ENCODE data around the gene ILDR2.

Gene ILDR2

DNA sequence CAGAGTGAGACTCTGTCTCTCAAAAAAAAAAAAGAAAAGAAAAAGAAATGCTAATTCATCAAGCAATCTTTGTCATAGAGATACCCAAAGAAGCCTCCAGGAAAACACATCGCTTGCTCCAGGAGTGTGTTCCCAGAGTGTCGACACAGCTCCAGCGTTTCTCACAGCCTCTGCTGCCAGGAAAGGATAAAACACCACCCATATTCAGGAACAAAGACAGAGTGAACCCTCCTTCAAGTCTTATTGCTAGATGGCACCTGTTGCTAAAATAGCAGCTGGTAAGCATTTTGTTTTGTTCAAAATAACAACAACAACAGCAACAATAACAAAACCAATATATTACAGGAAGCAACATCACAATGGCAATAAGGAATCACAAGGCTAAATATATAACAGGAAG lies 3.1 kb downstream of the ILDR2 start:
- no peak overlapping the region for H3K4me3 ChIP-seq (ENCODE audit: low read depth, low read length)

DNA sequence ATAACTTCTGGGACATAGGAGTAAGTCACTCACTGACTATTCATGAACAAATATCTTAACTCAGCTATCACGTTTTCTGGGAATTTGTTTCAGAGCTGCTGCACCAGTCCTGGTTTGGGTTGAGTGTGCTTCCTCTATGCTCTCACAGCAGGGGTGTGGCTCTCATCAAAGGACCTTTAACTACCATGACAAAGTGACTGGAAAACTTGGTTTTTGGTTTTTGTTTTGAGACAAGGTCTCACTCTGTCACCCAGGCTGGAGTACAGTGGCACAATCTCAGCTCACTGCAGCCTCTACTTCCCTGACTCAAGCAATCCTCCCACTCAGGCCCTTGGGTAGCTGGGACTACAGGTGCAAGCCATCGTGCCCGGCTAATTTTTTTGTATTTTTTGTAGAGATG lies 4.1 kb downstream of the ILDR2 start:
- H3K4me3 ChIP-seq (ENCODE audit: low read depth, low read length) = no peak overlapping the region

DNA sequence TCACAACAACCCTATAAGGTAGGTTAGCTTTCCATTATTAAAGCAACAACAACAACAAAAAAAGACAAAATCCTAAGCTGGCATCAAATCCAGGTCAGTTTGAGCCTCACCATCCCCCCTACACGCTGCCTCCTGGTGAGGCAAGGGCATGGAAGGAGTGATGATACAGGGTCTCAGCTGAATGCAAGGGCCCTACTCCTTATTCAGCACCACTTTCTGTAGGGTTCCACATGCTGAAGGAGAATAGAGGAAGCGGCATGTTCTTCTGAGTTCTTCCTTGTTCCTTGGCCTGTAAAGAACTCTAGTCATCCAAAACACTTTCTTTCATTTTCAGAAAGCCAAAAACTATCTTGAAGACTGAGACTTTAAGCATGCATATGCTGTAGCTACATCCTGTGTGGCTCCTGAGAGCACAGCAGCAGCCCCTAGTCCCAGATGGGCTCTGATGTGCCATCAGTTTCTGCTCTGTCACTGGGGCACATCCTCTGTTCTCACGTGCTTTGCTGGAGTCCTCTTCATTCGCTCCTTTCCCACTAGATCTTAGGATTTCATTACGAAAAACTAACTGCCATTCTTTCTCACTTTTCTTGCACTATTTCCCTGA lies 6.2 kb downstream of the ILDR2 start:
- H3K4me3 ChIP-seq (ENCODE audit: low read depth, low read length) = no peak overlapping the region

DNA sequence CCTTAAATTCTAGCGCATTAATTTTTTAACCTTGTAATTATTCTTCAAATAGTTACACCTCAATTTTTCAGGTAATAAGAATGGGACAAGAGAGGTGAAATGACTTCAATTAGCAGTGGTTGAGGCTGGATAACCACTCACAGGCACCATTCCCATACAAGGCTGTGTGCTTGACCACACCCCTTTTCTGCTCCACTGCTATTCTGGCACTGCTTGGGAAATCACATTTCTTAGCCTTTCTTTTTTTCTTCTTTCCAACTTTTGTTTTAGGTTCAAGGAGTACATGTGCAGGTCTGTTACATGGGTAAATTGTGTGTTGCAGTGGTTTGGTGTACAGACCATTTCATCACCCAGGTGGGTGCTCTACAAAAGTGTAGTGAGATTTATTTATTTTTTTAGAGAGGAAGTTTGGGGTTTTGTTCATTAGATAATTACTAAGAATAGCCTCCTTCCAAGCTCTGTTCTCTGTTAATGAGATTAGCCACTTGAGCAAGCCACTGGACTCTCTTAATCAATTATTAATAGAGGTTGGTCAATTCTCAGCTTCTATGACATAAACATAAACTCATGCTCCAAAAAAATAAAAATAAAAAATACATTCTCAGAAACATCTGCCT lies 14.4 kb downstream of the ILDR2 start:
- H3K4me3 ChIP-seq (ENCODE audit: low read depth, low read length) = no peak overlapping the region

DNA sequence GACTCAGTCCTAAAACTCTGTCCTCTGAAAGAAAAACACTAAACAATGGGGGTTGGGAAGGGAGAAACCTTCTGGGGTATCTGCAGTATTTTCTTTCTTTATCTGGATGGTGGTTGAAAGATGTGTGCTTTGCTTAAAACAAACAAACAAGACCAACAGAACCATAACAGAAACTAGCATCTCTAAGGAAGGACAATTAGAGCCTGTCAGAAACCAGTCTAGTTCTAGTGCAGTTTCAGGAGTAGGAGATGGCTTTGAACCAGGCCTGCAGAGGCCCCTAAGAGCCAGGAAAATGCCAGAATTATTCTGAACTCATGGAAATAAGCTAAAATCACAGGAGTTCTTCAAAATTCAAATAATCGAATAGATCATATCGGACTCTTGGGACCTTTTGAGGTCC lies 18.5 kb downstream of the ILDR2 start:
- H3K4me3 ChIP-seq (ENCODE audit: low read depth, low read length) = no peak overlapping the region

DNA sequence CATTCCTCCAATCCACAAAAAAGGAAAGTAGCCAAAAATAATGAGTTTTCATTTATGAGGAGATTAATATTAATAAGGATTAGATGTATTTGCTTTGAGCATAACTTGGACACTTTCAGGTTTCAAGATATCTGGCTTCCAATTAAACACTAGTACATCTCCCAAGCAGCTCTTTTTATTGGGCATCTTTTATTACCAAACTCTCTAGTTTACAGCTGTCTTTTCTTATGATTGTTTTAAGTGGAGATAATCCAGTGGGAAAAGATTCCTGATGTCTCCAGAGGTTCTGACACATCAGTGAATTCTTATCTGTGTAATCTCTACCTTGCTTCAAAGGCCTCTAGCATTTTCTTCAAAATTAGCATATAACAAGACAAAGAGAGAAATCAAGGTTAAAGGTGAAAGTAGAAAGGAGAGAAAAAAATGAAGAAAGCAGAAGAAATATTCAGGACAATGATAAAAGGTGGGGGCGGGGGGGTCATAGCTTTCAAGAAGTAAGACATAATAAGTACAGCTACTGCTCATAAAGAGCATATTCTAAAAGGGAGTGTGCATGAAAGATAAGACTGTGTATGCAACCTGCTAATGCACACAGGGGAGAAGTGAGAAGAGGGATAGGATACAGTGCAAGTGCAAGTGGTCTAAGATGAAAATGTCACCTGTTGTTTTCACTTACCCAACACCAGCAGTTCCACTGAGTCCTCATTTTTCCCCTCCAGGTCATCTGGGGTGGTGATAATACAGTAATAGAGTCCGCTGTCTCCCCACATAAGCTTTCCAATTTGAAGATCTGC lies 19.1 kb downstream of the ILDR2 start:
- H3K4me3 ChIP-seq (ENCODE audit: low read depth, low read length) = no peak overlapping the region

DNA sequence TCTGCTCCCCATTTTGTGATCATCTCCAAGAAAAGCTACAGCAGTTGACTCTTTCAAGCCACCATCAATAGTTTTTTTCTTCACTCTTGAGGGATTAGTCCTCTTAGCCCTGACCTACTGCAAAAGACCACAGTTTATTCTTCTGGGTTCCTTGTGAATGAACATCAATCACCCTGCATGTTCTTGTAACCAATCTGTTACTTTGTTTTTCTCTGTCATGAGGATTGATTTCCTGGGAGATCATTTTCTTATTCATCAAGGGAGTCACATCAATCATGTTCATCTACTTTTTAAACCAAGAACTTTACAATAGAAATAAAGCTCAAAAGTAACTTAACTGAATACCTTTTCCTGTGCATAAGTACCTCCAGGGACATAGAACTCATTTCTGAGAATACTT lies 21.8 kb downstream of the ILDR2 start:
- H3K4me3 ChIP-seq (ENCODE audit: low read depth, low read length) = no peak overlapping the region

DNA sequence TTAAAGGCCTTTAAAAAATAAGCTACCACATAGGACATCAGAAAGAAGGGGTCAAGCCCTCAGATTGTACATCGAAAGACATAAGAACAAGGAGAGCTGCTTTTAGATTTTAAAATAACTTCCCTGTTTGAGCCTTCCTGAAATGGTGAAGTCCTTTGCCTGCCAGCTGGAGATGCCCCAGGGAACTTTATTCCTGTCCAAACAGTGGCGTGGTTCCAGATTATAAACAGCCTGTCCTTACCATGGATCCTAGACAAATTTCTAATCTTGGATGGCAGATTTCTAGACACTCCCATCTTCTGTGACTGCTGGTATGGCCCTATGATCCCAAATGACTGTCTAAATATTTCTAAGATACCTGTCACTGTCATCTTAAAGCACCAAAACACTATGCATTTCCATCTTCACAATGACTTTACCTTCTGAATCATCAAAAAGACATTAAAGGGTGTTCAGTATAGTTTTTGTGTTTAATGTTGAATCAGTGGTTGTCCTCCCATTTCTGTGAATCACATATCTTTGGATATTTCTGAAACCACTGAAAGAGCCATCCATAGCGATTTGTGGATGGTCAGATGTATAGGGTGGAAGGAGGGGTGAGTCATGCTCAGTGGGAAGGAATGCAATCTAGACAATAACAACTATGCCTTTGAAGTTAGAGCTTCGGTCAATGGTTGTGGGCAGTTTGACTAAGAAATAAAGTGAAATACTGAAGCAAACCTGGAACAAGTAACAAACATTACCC lies 23.2 kb downstream of the ILDR2 start:
- H3K4me3 ChIP-seq (ENCODE audit: low read depth, low read length) = no peak overlapping the region

DNA sequence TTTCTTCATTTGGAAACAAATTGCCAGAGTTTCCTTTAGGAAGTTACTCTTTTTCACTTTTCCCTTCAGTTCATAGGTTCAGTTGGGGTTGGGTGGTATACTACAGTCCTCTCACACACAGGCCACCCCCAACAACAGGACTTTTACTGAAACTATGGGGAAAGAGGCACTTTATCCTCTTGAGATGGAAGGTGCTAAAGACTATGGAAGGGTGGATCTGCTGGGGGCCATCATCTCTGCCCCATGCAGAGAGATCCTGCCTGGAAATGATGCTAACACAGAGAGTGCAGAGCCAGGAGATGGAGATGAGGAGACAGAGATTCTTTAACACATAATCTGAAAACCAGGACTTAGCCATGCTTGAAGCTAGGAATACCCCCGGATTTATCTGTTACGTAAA lies 24.3 kb downstream of the ILDR2 start:
- H3K4me3 ChIP-seq (ENCODE audit: low read depth, low read length) = no peak overlapping the region

- no peak overlapping the region for H3K4me3 ChIP-seq (ENCODE audit: low read depth, low read length)
Observed at GRCh38 chr1:166950156-166950555, 25.2 kb downstream of the ILDR2 start.

GRCh38 chr1:166948856-166949350 lies 26.4 kb downstream of the ILDR2 start:
- H3K4me3 ChIP-seq (ENCODE audit: low read depth, low read length) = no peak overlapping the region

DNA sequence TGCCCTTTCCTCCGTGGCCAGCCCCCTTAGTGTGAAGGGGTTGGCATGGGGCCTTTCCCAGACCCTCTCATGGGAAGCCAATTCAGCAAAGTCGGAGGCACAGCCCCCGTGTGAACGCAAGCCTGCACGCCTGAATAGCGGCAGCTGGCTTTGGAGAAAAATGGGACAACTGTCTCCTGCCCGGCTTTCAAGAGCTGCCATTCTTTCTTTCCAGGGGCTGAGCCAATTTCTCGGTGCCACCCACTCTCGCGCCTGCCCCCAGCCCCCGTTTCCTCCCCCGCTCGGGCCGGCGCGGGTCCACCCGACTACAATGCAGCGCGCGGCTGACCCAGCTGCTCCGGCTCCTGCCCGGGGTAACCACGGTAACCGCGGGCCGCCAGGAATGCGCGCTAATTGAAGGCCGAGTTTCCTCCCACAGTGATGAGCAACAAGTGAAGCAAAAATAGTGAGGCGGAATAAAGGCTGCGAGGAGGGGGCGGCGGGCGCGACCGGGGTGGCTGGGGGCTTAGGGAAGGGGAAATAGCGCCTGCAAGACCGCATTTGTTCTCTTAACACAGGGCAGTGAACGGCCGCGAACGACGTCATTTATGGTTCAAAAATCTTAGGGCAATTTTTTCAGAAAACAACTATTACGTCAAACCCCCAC lies 27.8 kb downstream of the ILDR2 start:
- peak overlapping the region; percentile 33 for H3K4me3 ChIP-seq (ENCODE audit: low read depth, low read length)

DNA sequence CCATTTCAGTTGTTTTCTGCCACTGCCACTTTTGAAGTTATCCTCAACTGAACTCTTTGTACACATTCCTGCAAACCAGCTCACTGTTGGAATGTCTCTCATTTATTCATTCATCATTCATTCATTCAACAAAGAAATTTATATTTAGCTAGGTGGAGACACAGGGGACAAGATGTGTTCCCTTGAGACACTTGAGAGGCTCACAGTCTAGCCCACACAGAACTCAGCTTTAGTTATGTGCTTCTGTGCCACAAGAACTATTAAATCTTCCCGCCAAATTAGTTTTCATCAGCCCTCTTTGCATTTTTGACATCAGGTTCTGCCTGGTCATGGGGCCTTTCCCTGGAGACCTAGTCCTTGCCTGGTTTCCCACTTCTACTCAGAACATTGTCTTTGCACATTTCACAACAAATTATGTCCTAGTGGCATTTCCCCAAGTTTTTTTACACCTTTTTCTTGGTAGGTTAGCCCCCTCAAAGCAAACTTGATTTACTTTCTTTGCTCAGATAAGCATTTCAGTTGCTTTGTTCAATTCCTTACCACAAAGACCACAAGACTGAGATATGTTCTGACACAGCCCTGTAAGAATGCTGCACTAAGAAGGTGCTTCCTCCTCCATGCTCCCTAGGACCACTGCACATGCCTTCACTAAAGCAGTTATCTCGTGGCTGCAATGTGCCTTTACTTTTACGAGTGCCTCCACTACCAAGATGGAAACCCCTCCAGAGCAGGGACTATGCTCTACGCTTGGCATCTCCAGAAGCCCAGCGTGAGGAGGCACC lies 31.0 kb downstream of the ILDR2 start:
- H3K4me3 ChIP-seq (ENCODE audit: low read depth, low read length) = no peak overlapping the region

DNA sequence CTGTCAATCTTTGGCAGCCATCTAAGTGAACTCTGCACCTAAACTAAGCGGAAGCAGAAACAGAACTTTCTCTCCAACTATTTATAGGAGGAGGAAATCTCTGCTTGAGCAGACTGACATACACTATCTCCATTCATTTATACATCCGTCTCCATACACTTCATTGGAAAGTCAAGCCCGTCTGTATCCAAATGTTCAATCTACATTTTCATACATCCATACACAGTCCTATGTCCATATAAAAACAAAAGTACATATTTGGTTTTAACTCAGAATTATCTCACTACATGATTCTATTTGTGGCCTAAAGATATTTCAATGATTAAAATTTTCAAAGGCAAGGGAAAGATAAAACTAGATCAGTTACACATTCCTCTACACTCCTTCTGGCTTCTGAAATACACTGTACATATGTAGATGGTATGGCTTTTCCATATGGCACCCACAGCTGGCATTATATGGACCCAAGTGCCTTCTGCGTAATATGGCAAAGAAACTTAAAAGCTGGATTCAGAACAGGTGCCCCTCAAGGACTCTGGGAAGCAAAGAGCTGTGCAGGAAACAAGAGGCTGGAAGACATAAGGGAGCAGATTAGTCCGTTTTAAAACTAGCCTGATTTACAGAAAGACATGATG lies 35.5 kb downstream of the ILDR2 start:
- H3K4me3 ChIP-seq (ENCODE audit: low read depth, low read length) = no peak overlapping the region

DNA sequence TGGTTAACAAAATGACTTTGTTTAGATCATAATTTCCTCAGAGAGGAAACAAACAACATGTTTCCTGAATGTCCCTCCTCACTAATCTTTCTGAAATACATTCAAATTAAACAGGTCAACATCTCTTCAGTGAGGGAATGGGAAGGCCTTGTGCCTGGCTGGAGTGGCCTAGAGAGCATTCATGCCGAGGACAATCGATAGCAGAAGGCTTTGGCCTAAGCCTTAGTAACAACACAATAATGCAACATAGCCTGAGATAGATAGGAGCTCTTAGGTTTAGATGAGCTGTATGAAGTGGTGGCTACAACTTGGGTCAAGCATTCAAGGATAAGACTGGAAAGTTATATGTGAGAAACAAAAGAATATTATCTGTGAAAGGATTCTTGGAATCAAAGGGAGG lies 37.4 kb downstream of the ILDR2 start:
- H3K4me3 ChIP-seq (ENCODE audit: low read depth, low read length) = no peak overlapping the region

GRCh38 chr1:166937329-166937728 lies 38.0 kb downstream of the ILDR2 start:
- H3K4me3 ChIP-seq (ENCODE audit: low read depth, low read length) = no peak overlapping the region

- H3K4me3 ChIP-seq (ENCODE audit: low read depth, low read length) = no peak overlapping the region
Observed at GRCh38 chr1:166933633-166934032, 41.7 kb downstream of the ILDR2 start.

- H3K4me3 ChIP-seq (ENCODE audit: low read depth, low read length) = no peak overlapping the region
Observed at GRCh38 chr1:166933140-166933539, 42.2 kb downstream of the ILDR2 start.

DNA sequence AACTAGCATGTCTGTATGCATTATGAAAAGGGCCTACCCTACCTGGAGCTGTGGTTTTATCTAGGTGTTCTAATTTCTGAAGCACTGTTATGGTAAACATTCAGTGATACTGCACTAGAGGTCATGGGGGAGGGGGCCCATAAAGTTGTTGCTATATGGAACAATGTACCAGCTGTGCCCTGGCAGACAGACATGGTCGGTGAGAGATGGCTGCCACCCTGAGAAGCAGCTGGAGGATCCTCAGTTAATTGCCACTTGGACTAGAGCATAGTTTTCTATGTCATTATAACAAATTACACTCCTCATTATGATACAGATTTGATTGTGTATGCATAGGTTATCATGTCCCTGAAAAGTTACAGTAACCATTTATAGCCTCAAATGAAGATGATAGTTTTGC lies 45.4 kb downstream of the ILDR2 start:
- no peak overlapping the region for H3K4me3 ChIP-seq (ENCODE audit: low read depth, low read length)

GRCh38 chr1:166927701-166928100 lies 47.6 kb downstream of the ILDR2 start:
- H3K4me3 ChIP-seq (ENCODE audit: low read depth, low read length) = no peak overlapping the region
